GM23338 (cell line): ENCODE data around the gene PVALEF. TPM values are rescaled to one million over a fixed set of nuclear protein-coding genes. Genes with fewer than 3 reads are reported as not detected.

Experiments used
- ATAC-seq: fragments of 200-7000 bp; cut with Tn5 transposase; 3 replicates; pipeline ENCODE4 v1.9.1; 2020
- DNase-seq: peaks from one replicate; pipeline ENCODE4 v3.0.0-alpha.2; 2015; ENCODE audit warnings: low spot score
- H2AFZ ChIP-seq: fragments of 200-600 bp; sonication (generic); 2 replicates; pipeline ENCODE4 v1.8.0; 2016; ENCODE audit warnings: antibody characterized with exemption, mild to moderate bottlenecking, moderate library complexity
- H3F3A ChIP-seq: fragments of 200-600 bp; sonication (generic); replicated peaks from 2 replicates; pipeline ENCODE4 v1.8.0; 2017; ENCODE audit warnings: antibody characterized with exemption, mixed run types, low read depth
- H3K27ac ChIP-seq: fragments of 200-600 bp; sonication (generic); 2 replicates; pipeline ENCODE4 v1.6.1; 2016; ENCODE audit warnings: low read depth
- H3K27me3 ChIP-seq: fragments of 200-600 bp; sonication (generic); 2 replicates; pipeline ENCODE4 v1.8.0; 2016; ENCODE audit warnings: mild to moderate bottlenecking, mixed run types, moderate library complexity; ENCODE audit not compliant: insufficient read depth
- H3K36me3 ChIP-seq: fragments of 200-600 bp; sonication (generic); 2 replicates; pipeline ENCODE4 v1.8.0; 2016; ENCODE audit warnings: mild to moderate bottlenecking; ENCODE audit not compliant: insufficient read depth
- H3K4me1 ChIP-seq: fragments of 200-600 bp; sonication (generic); 2 replicates; pipeline ENCODE4 v1.8.0; 2016; ENCODE audit warnings: mild to moderate bottlenecking, moderate library complexity; ENCODE audit not compliant: insufficient read depth
- H3K4me2 ChIP-seq: fragments of 200-600 bp; sonication (generic); 2 replicates; pipeline ENCODE4 v1.7.1; 2017; ENCODE audit warnings: mixed run types
- H3K4me3 ChIP-seq: fragments of 200-600 bp; sonication (generic); 2 replicates; pipeline ENCODE4 v1.6.1; 2016; ENCODE audit warnings: mixed run types
- H3K79me2 ChIP-seq: fragments of 200-600 bp; sonication (generic); replicated peaks from 2 replicates; pipeline ENCODE4 v1.8.0; 2017; ENCODE audit warnings: mild to moderate bottlenecking; ENCODE audit not compliant: insufficient read depth
- H3K9me2 ChIP-seq: fragments of 200-600 bp; sonication (generic); 2 replicates; pipeline ENCODE4 v1.8.0; 2017; ENCODE audit not compliant: insufficient read depth
- H4K20me1 ChIP-seq: fragments of 200-600 bp; sonication (generic); replicated peaks from 2 replicates; pipeline ENCODE4 v1.8.0; 2017; ENCODE audit warnings: mild to moderate bottlenecking; ENCODE audit not compliant: insufficient read depth
- H3K27ac Mint-ChIP-seq: 2 replicates; pipeline ENCODE4 v1.8.0; 2020; ENCODE audit warnings: inconsistent platforms, mild to moderate bottlenecking, moderate library complexity, mixed read lengths
- H3K27me3 Mint-ChIP-seq: 3 replicates; pipeline ENCODE4 v1.8.0; 2022; ENCODE audit warnings: low read depth, mild to moderate bottlenecking, moderate library complexity, mixed read lengths, inconsistent platforms; ENCODE audit not compliant: insufficient read depth, poor library complexity
- H3K36me3 Mint-ChIP-seq: 3 replicates; pipeline ENCODE4 v1.8.0; 2021; ENCODE audit warnings: low read depth, mild to moderate bottlenecking, inconsistent platforms, moderate library complexity, mixed read lengths
- H3K4me1 Mint-ChIP-seq: 3 replicates; pipeline ENCODE4 v1.8.0; 2020; ENCODE audit warnings: mild to moderate bottlenecking, inconsistent platforms, mixed read lengths
- H3K4me3 Mint-ChIP-seq: 3 replicates; pipeline ENCODE4 v1.8.0; 2021; ENCODE audit warnings: moderate library complexity, mild to moderate bottlenecking, inconsistent platforms, mixed read lengths
- H3K9me3 Mint-ChIP-seq: 3 replicates; pipeline ENCODE4 v1.8.0; 2020; ENCODE audit warnings: moderate library complexity, mild to moderate bottlenecking, inconsistent platforms, mixed read lengths
- CREB1 ChIP-seq: fragments of 250-450 bp; sonication (Bioruptor Pico); IDR thresholded peaks from 2 replicates; pipeline ENCODE4 v1.5.0; 2020; ENCODE audit warnings: low read depth, mild to moderate bottlenecking, moderate library complexity
- CTCF ChIP-seq, 2 experiments: fragments of 200-600 bp in 1 of 2; sonication (generic) in 1 of 2; conservative IDR thresholded peaks; 2 replicates each; pipeline versions ENCODE4 v1.5.1 to v1.6.1; 2016 to 2017; ENCODE audit warnings: antibody characterized with exemption in 2 of 2, low read depth in 2 of 2, mild to moderate bottlenecking in 2 of 2, moderate library complexity in 1 of 2
- EZH2 ChIP-seq: fragments of 200-600 bp; sonication (generic); IDR thresholded peaks from one replicate; pipeline ENCODE4 v1.8.0; 2017; ENCODE audit warnings: antibody characterized with exemption, mild to moderate bottlenecking, low read depth; ENCODE audit not compliant: unreplicated experiment
- EZH2phosphoT487 ChIP-seq: fragments of 200-600 bp; sonication (generic); IDR thresholded peaks from one replicate; pipeline ENCODE4 v1.8.1; 2018; ENCODE audit warnings: antibody characterized with exemption; ENCODE audit not compliant: unreplicated experiment
- JUNB ChIP-seq: IDR thresholded peaks from one replicate; pipeline ENCODE4 v1.6.1; 2016; ENCODE audit warnings: antibody characterized with exemption; ENCODE audit not compliant: unreplicated experiment
- NANOG ChIP-seq: IDR thresholded peaks from 2 replicates; pipeline ENCODE4 v1.6.1; 2016; ENCODE audit warnings: antibody characterized with exemption, borderline replicate concordance
- POLR2AphosphoS5 ChIP-seq: IDR thresholded peaks from 2 replicates; pipeline ENCODE4 v1.6.1; 2016; ENCODE audit warnings: antibody characterized with exemption, low read depth
- STAT1 ChIP-seq: IDR thresholded peaks from one replicate; pipeline ENCODE4 v1.6.1; 2016; ENCODE audit warnings: antibody characterized with exemption; ENCODE audit not compliant: unreplicated experiment
- ZNF114 ChIP-seq: fragments of 250-450 bp; sonication (Bioruptor Pico); IDR thresholded peaks from 2 replicates; pipeline ENCODE4 v1.5.0; 2020; ENCODE audit warnings: mild to moderate bottlenecking, moderate library complexity
- ZNF331 ChIP-seq: fragments of 250-450 bp; sonication (Bioruptor Pico); IDR thresholded peaks from 2 replicates; pipeline ENCODE4 v1.5.0; 2020; ENCODE audit warnings: low read depth, mild to moderate bottlenecking, moderate library complexity
- ZNF462 ChIP-seq: fragments of 250-450 bp; sonication (Bioruptor Pico); IDR thresholded peaks from 2 replicates; pipeline ENCODE4 v1.5.0; 2020; ENCODE audit warnings: mild to moderate bottlenecking, moderate library complexity
- polyA plus RNA-seq: library from polyadenylated mRNA; unstranded; fragments of >200 nt; fragmentation: Nextera tagmentation; extraction: Ambion mirVana; gene quantifications from 2 replicates; pipeline ENCODE4 v1.2.1, GENCODE V29; 2016
- total RNA-seq: library from RNA; depleted of rRNA; stranded (reverse); fragments of >200 nt; shearing (Covaris generic); gene quantifications from 2 replicates; pipeline ENCODE4 v1.2.3, GENCODE V29; 2014
- TF ChIP-seq, protein P1 (sequence below): IDR thresholded peaks from 2 replicates; pipeline ENCODE4 v1.6.1; 2016; ENCODE audit warnings: antibody characterized with exemption

PVALEF gene
- total and polyA plus RNA-seq, 2 experiments from 2014 or later = not detected

GRCh38 chr17:81198826-81199481, 33.6 kb downstream of the PVALEF start (continued):
- TF ChIP-seq ZNF462 (CRISPR knock-in tag) (no peak), ZNF331 (CRISPR knock-in tag) (no peak), CREB1 (CRISPR knock-in tag) (no peak), POLR2AphosphoS5 (no peak), EZH2 (no peak)
- TF ChIP-seq, protein P1, sequence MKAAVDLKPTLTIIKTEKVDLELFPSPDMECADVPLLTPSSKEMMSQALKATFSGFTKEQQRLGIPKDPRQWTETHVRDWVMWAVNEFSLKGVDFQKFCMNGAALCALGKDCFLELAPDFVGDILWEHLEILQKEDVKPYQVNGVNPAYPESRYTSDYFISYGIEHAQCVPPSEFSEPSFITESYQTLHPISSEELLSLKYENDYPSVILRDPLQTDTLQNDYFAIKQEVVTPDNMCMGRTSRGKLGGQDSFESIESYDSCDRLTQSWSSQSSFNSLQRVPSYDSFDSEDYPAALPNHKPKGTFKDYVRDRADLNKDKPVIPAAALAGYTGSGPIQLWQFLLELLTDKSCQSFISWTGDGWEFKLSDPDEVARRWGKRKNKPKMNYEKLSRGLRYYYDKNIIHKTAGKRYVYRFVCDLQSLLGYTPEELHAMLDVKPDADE = no peak

DNA sequence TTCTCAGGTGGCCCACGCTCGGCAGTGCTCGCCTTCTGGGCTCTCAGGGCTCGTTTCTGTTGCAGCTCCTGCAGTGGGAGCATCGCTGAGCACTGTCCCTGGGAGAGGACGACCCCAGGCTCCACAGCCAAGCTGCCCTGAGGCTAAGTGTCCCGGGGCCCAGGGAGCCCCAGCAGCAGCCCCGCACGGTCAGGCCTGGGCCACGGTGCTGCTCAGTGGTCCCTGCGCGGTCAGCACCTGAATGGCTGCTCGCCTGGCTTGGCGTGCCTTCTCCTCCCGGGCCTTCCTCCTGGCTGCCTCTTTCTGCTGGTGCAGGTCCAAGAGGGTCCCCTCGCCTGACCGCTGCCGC, 34.1 kb downstream of the PVALEF start:
- Histone ChIP-seq H3F3A (no peaks in the 10 kb centered on the region), H3K79me2 (no peaks in the 10 kb centered on the region), H3K4me1 (no peaks in the 10 kb centered on the region), H3K9me2 (no peaks in the 10 kb centered on the region), H3K36me3 (no peaks in the 10 kb centered on the region; the same call in 1 of the 2 replicates), H2AFZ (no peak overlapping the region), H3K4me2 (no peak overlapping the region), H3K27me3 (no peaks in the 10 kb centered on the region), H4K20me1 (no peaks in the 10 kb centered on the region), H3K27ac (no peak overlapping the region), H3K4me3 (no peak overlapping the region)
- Mint-ChIP-seq H3K36me3 (peaks cover 11% of the 10 kb centered on the region; the same call in 2 of the 3 replicates), H3K27ac (no peak overlapping the region), H3K27me3 (peaks cover 6% of the 10 kb centered on the region), H3K4me1 (no peaks in the 10 kb centered on the region), H3K9me3 (no peaks in the 10 kb centered on the region), H3K4me3 (no peak overlapping the region)
- no peak for ATAC-seq
- DNase-seq = no peak
- TF ChIP-seq ZNF331 (CRISPR knock-in tag) = no peak
- TF ChIP-seq POLR2AphosphoS5 = no peak
- TF ChIP-seq, protein P1 = no peak
- TF ChIP-seq NANOG = no peak
- no peak for TF ChIP-seq EZH2phosphoT487
- TF ChIP-seq CTCF (conservative IDR thresholded peaks at IDR 0.05; ENCODE audit: low read depth in 2 of 2) = no peak
- TF ChIP-seq STAT1 = no peak
- TF ChIP-seq EZH2 = no peak
- no peak for TF ChIP-seq ZNF114 (CRISPR knock-in tag)
- TF ChIP-seq JUNB = no peak
